NCI-H1048 (cell line): ENCODE measurements around the gene CAPN10.

Source experiments
- DNase-seq: peaks from one replicate; lab custom pipeline; 2025; lab: John Stamatoyannopoulos, UW

The CAPN10 gene

GRCh38 chr2:240564561-240565332 lies 21.8 kb upstream of the CAPN10 start:
- no peak for DNase-seq

GRCh38 chr2:240565333-240566202 lies 21.0 kb upstream of the CAPN10 start:
- DNase-seq, result no peak

GRCh38 chr2:240566203-240567136 lies 20.1 kb upstream of the CAPN10 start:
- peak; percentile 75 for DNase-seq

- no peak for DNase-seq
Measured at GRCh38 chr2:240567137-240567871, 19.2 kb upstream of the CAPN10 start.

GRCh38 chr2:240567872-240568677 lies 18.5 kb upstream of the CAPN10 start, which contains the start of gene RNPEPL1:
RNPEPL1 (plus strand) TSS chr2:240568484; CDS start chr2:240568587, 103 bp downstream.
- no peak for DNase-seq

- DNase-seq, result peak; percentile 17
Measured at GRCh38 chr2:240568678-240569522, 17.6 kb upstream of the CAPN10 start.

GRCh38 chr2:240569523-240569997 lies 17.0 kb upstream of the CAPN10 start:
- no peak for DNase-seq

- DNase-seq, result no peak
Measured at GRCh38 chr2:240569998-240570530, 16.5 kb upstream of the CAPN10 start.

- no peak for DNase-seq
Measured at GRCh38 chr2:240570531-240571313, 15.8 kb upstream of the CAPN10 start.

- no peak for DNase-seq
Measured at GRCh38 chr2:240571314-240571973, 15.1 kb upstream of the CAPN10 start.

- no peak for DNase-seq
Measured at GRCh38 chr2:240572141-240573031, 14.1 kb upstream of the CAPN10 start.

GRCh38 chr2:240573071-240573515 lies 13.4 kb upstream of the CAPN10 start:
- DNase-seq, result no peak

- DNase-seq, result no peak
Measured at GRCh38 chr2:240573516-240574385, 12.8 kb upstream of the CAPN10 start.

GRCh38 chr2:240574386-240575100 lies 12.0 kb upstream of the CAPN10 start:
- DNase-seq, result no peak
